ENCODE results near the gene SNRPD3. TPM values are rescaled to one million over a fixed set of nuclear protein-coding genes. Genes with fewer than 3 reads are reported as not detected.

SNRPD3 gene
- total RNA-seq, 1 experiment from 2014 or later, result 182 TPM

DNA sequence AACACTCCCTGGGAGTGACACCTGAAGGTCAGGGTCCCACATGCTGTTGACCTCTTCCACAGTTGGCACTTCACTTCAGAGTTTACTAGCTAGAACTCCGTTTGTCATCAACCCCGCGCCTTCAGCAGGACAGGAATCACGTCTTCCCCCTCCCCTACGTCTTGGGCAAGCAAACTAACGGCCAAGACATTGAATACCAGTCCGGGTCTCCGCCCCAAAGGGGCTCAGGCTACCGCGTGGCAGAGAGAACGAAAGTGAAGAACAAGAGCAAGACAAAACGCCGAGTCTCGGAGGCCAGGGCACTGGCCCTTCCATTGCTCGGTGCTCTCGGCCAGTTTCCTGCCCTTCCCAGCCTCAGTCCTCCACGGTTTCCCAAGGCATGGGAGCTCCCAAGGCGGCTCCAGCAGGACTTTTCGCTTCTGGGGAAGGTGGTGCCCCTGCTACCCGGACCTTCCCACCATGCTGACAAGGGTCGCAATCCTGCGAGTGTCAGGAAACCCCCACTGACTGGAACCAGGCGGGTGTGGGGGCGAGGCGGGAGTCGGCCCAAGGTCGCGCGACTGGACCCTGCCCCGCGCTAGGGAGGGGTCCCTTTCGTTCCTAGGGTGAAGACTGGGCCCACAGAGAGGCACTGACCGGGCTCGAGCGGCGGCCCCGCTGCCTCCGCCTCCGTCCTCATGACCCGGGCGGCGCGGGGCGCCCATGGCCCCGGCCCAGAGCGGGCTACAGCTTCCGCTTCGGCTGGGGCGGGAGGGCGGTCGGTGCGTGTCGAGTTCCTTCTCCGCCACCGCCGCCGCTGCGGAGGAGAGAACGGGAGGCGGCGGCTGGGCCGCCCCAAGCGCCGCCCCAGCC, 1.3 kb upstream of the SNRPD3 start, which contains the start of gene GUCD1:
Gene GUCD1 (minus strand): TSS at position 826 of the 852 bp plus-strand sequence. CDS start 147 bp downstream, at position 679.
- DNase-seq (ENCODE audit: low read depth), result no peak
- in situ Hi-C loops (cut with HindIII; ENCODE audit: low pct_unique_long_range_greater_than_20kb, low sequenced_read_pairs), result no loop called here

DNA sequence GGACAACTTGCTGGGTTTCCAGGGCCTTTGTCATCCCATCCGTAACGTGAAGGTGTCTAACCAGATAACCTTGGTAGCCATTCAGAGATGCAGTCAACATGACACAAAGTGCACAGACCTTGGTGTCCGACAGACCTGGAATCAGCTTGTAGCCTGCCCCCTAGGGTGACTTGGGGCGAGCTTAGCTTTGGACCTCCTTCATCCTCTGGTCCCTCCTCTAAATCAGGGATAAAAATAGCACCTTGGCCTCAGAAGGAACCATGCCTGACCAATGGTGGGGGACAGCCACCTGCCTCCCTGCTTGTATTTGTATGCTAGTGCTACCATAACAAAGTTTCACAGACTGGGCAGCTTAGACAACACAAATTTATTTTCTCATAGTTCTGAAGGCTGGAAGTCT, 3.7 kb downstream of the SNRPD3 start:
- in situ Hi-C loops (cut with HindIII; ENCODE audit: low pct_unique_long_range_greater_than_20kb, low sequenced_read_pairs), result no loop called here
- no peak for DNase-seq (ENCODE audit: low read depth)

DNA sequence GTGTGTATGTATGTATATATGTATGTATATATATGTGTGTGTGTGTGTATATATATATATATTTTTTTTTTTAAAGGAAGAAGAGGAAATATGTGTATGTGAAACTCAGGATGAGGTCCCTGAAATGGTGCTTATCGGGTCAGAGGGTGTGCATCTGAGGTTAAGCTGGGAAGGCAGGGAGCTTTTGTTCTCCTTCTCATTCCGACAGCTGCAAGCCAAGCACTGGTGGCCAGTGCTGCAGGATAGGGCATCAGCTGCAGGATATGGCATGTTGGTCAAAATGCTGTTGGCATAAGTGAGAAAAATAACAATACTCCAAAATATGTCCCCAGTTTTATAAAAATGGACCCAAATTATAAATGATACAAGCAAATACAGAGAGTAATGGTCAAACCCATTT, 7.4 kb downstream of the SNRPD3 start:
- in situ Hi-C loops (cut with HindIII; ENCODE audit: low pct_unique_long_range_greater_than_20kb, low sequenced_read_pairs), result no loop called here

DNA sequence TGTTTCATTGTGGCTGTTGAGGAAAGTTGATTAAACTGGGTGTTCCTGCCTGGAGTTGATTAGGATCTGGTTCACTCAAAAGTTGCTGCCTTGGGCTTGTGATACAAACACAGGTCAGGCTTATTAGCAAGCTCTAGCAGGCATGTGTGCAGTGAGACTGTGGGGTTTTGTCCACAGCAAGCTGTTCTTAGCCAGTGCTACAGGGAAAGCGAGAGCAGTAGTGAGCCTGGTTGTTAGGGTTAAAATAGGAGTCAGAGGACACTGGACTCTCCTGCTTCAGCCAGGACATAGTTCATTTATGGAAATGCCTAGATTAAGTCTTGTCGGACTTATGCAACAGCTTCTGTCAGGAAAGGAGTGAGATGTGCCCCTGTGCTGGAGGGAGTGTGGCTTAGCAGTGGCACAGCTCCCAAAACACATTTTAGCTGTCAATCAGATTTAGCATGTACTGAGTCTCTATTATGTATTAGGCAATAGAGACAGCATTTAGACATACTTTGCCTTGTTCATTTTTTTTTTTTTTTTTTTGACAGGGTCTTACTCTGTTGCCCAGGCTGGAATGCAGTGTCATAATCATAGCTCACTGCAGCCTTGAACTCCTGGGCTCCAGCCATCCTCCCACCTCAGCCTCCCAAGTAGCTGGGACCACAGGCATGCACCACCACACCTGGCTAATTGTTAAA, 8.7 kb downstream of the SNRPD3 start:
- in situ Hi-C loops (cut with HindIII; ENCODE audit: low pct_unique_long_range_greater_than_20kb, low sequenced_read_pairs), result no loop called here
- no peak for DNase-seq (ENCODE audit: low read depth)

More for the DNA sequence above, 7.4 kb downstream of the SNRPD3 start:
- no peak for DNase-seq (ENCODE audit: low read depth)

DNA sequence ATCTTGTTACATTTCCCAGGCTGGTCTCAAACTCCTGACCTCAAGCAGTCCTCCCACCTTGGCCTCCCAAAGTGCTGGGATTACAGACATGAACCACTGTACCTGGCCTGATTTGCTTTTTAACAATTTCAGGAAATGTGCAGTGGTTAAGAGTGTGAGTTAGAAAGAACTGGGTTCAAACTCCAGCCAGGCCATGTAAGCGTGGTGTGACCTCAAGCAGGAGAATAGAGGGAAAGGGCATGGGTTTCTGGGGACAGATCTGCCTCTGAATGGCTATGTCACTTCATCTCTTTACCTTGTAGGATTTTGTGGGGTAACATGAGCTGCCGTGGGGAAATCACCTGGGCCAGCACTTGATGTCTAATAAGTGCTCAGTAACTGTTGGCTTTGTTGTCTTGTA, 9.3 kb downstream of the SNRPD3 start:
- no peak for DNase-seq (ENCODE audit: low read depth)
- in situ Hi-C loops (cut with HindIII; ENCODE audit: low pct_unique_long_range_greater_than_20kb, low sequenced_read_pairs), result no loop called here

DNA sequence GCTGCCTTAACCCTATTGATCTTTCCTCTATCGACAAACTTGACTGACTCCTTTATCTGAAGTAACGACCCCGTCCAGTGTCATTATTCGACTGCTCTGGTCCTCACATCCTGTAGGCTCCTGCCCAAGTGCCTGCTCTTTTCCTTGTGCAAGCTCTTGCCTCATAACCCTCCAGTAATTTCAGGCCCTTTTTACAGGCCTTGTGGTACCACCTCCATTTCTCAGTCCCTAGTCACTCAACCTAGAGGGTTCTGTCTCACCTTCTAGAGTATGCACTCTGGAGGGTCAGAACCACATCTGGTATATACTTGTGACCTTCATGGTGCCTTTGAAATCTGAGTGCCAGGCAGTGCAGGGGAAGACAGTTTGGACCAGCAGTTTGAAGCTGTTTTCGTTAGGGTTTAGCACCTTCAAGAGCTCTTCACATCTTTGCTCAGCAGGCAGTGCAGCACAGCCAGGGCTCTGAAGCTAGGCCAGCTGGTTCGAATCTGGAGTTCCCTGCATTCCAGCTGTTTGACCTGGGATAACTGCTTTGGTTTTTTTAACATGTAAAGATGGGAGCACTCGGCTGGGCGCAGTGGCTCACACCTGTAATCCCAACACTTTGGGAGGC, 11.2 kb downstream of the SNRPD3 start:
- DNase-seq (ENCODE audit: low read depth), result no peak
- in situ Hi-C loops (cut with HindIII; ENCODE audit: low pct_unique_long_range_greater_than_20kb, low sequenced_read_pairs), result no loop called here

DNA sequence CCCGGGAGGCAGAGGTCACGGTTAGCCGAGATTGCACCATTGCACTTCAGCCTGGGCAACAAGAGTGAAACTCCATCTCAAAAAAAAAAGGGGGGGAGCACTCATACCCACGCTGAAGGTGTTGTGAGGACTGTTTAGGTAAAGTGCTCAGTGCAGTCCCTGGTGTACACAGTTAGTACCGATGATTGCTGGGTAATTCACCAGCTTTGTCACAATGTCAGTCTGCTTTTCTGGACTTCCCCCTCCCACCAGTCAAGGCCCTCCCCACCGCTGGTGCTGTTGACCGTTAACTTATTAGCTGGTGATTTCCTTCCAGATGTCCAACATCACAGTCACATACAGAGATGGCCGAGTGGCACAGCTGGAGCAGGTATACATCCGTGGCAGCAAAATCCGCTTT, 11.9 kb downstream of the SNRPD3 start:
- in situ Hi-C loops (cut with HindIII; ENCODE audit: low pct_unique_long_range_greater_than_20kb, low sequenced_read_pairs), result no loop called here
- DNase-seq (ENCODE audit: low read depth), result no peak

DNA sequence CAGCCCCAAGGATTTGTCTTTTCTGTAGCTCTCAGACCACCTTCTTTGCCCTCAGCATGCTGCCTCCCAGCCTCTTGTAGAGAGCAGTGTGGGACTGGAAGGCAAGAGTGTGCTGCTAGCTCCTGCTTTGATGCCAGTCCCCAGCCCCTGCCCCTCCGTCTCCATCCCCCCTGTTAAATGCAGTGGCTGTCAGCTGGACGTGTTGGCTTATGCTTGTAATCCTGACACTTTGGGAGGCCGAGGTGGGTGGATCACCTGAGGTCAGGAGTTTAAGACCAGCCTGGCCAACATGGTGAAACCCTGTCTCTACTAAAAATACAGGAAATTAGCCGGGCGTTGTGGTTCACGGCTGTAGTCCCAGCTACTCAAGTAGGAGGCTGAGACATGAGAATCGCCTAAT, 15.5 kb downstream of the SNRPD3 start:
- in situ Hi-C loops (cut with HindIII; ENCODE audit: low pct_unique_long_range_greater_than_20kb, low sequenced_read_pairs), result no loop called here
- DNase-seq (ENCODE audit: low read depth), result no peak

DNA sequence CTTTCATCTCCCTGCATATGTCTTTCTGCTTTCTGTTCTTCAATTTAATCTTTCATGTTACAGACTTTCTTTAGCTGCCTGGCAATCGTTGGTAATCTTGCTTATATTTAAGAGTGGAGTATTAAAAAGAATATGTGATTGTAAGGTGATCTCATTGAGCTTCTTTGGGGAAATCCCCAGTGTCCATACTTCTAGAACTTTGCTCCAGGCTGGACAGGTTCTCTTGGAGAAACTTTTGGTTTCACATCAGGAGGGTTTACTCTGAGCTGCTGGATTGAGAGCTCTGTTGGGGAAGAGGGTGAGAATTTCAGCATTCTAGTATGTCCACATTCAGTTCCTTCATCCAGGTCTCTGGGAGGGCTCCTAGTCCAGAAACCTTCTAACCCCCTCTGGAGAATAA, 21.0 kb downstream of the SNRPD3 start:
- DNase-seq (ENCODE audit: low read depth), result no peak
- in situ Hi-C loops (cut with HindIII; ENCODE audit: low pct_unique_long_range_greater_than_20kb, low sequenced_read_pairs), result no loop called here

DNA sequence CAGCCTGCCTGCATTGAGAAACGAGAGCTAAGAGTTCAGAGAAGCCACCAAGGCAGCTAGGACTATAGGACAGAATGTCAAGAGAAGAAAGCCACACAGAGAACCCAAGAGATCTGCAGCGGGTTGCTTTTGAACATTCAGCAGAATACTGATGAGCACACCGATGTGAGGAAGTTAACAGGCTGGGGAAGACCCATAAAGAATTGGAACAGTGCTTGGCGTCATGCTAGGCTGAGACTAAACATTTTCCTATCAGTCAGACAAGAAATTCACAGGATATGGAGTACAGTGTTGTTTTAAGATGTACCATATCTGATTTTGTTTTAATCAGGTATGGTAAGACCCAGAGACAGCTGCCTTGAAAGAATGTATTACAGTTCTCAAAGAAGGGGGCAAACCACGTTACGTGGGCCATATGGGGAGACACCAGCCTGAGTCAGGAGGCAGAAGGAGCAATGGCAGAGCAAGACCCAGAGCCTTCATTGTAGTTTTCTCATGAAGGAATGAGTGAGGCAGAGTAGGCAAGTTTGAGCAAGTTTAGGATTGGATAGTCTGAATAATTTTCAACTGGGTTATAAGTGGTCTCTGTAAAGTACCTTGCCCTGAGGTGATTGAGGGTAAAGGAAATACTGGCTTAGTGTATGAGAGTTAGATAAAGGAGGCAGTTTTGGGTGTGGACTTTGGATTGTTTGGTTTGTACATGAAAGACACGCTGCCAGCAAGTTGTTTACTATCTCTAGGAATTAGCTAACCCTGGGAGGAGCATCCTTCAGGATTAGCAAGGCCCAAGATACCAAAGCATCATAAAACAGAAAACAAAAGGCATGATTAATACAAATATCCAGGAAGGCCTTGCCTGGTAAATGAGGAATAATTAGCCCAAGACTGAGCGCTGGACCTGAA, 22.8 kb downstream of the SNRPD3 start:
- no peak for DNase-seq (ENCODE audit: low read depth)
- in situ Hi-C loops (cut with HindIII; ENCODE audit: low pct_unique_long_range_greater_than_20kb, low sequenced_read_pairs), result no loop called here

DNA sequence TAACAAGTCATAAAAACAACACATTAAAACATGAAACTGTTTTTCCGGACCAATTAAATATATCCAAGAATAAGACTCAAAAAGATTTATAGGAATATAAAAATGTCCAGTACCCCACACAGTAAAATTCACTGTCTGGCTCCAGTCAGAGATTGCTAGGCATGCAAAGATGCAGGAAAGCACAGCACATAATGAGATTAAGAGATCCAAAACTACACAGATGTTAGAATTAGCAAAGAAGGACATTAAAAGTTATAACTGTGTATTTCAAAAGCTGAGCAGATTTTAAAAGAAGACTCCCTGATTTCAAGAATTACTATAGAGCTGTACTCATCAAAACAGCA, 23.4 kb downstream of the SNRPD3 start:
- no peak for DNase-seq (ENCODE audit: low read depth)
- in situ Hi-C loops (cut with HindIII; ENCODE audit: low pct_unique_long_range_greater_than_20kb, low sequenced_read_pairs), result no loop called here

DNA sequence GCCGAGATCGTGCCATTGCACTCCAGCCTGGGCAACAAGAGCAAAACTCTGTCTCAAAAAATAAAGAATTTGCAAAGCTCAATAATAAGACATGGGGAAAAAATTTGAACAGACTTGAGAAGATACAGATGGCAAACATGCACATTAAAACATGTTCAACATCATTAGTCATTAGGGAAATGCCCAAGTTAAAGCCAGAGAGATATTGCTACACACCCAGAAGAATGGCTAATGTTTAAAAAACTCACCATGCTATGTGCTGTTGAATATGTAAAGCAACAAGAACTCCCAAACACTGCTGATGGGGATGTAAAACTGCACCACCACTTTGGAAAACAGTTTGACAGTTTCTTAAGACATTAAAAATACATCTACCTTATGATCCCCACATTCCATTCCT, 24.5 kb downstream of the SNRPD3 start:
- in situ Hi-C loops (cut with HindIII; ENCODE audit: low pct_unique_long_range_greater_than_20kb, low sequenced_read_pairs), result no loop called here
- peak; percentile 40 for DNase-seq (ENCODE audit: low read depth)

DNA sequence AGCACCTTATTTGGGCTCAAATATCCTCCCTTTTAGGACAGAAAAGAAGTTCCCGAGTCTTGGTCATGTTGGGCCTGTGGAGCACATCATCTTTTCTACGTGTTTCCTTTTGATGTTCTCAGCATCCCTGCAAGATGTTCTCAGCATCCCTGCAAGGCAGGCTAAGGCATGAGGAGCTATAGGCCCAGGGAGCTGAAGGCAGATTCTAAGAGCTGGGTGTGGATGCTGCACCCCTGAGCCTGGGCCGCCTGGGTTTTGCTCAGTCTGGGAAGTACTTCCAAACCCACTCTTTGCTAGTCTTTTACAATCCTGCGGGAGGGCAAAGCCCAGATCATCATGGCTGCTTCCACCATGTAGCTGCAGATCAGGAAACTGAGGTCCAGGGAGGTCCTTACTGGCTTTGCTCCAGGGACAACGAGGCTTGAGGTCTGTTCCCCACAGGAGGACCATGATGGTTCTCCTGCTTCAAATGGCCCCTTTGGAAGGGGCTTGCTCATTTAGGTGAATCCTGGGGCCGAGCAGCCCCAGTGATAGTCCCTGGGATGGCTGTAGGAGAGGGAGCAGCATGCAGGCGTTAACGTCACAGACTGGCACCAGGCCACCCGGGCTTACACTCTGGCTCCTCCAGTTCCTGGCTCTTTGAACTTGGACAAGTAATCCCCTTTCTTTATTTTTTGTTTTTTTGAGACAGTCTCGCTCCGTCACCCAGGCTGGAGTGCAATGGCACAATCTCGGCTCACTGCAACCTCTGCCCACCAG, 26.4 kb downstream of the SNRPD3 start:
- no peak for DNase-seq (ENCODE audit: low read depth)
- in situ Hi-C loops (cut with HindIII; ENCODE audit: low pct_unique_long_range_greater_than_20kb, low sequenced_read_pairs), result no loop called here

DNA sequence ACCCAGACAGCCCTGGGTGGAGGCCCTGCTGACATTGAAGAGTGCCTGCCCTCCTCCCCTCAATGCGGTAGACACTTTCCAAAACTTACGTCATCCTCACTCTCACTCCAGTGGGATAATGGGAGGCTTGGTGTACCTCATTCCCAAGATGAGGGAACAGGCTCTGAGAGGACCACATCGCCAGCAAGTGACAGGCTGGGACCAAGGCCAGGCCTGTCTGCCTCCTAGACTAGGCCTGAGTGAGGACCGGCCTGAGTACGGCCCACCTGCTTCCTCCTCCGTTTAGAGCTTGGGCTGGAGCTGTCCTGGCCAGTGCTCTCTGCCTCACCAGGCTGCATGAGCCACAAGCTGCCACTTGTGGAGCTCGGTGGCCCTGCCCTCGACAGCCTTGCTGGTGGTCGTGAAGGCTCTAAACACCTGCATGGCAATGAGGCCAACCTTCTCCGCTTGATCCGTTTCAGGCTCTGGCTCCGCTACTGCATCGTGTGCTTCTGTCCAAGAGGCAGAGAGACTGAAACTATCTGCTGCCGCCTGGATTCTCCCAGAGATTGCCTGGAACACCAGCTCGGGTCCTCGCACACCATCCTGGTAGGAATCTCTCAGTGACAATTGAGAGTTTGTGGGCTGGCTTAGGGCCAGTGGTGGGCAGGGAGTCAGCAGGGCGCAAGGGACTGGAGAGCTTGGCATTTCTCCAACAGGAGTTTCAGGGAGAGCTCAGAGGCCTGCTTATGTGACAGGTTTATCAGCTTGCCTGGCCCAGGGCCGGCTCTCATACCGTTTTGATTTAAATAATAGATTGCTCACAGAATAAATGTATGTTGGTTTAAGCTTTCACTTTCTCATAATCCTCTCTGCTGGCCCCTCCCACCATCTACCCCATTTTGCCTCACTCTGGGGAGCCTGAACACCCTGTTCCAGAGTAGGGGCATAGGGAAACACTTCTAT, 27.7 kb downstream of the SNRPD3 start:
- no peak for DNase-seq (ENCODE audit: low read depth)
- in situ Hi-C loops (cut with HindIII; ENCODE audit: low pct_unique_long_range_greater_than_20kb, low sequenced_read_pairs), result no loop called here

DNA sequence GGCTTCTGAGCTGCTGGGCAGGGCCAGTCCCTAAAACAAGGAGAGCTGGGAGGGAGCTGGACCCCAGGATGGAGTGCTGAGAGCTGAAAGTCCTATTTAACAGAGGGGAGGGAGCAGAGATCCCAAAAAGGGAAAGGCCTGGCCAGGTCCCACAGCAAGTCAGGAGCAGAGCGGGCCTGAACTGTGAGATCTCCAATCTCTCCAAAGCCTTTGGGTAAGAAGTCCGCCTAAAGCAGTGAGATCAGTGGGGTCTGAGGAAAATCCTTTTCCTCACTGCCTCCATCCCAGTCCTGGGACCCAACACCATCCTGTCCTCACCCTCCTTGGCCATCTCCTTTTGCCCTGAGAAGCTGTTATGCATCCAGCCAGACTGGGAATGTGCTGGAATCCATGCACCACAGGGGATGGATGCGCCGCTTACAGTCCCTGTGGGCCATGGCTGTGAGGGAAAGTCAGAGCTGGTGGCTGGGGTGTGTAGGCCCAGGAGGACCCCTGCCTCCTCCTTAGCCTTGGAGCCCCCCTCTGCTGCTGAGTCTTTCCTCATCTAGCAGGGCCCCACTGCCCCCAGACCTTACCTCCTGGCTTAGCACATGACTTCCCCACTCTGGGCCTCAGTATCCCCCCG, 28.5 kb downstream of the SNRPD3 start:
- no peak for DNase-seq (ENCODE audit: low read depth)
- in situ Hi-C loops (cut with HindIII; ENCODE audit: low pct_unique_long_range_greater_than_20kb, low sequenced_read_pairs), result no loop called here

DNA sequence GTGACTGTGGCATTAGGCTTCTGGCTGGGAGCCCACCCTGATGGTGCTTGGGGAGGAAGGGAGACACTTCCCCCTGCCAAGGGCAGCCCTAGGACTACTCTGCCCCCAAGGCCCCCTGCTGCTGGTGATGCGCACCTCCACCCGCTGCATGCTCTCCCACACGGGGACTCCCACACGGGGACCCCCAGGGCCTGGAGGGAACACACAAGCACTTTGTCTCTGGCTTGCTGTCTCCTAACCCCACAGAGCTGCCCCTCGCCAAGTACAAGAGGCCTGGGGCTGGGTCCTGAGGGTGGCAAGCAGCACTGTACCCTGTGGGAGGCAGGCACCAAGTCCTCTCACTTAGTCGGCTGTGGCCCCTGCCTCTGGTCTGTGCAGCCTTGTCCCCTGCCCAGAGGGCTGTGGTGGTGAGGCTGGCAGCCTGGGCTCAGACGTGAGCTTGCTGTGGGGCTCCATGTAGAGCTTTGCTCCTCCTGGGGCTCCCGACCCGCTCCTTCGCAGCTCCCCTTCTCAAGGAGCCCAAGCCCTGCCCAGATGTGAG, 29.1 kb downstream of the SNRPD3 start:
- no peak for DNase-seq (ENCODE audit: low read depth)
- in situ Hi-C loops (cut with HindIII; ENCODE audit: low pct_unique_long_range_greater_than_20kb, low sequenced_read_pairs), result no loop called here

Data from Caki2 (cell line).